Lower lobe of right lung (tissue), 2 donors: ENCODE results near the gene SGPL1. TPM values are rescaled to one million over a fixed set of nuclear protein-coding genes. Genes with fewer than 3 reads are reported as not detected.
"Not testable (repeated sequence)": the region's sequence is repeated elsewhere in the genome, so short reads cannot be mapped to it uniquely, and the experiment has no call there.

ENCODE experiments used
- ATAC-seq, 2 donors: fragments of 200-7000 bp; cut with Tn5 transposase; one replicate each; pipeline ENCODE4 v1.9.1; 2020 to 2022; ENCODE audit warnings: mild to moderate bottlenecking in 2 of 2, moderate library complexity in 2 of 2
- DNase-seq: peaks from one replicate; pipeline ENCODE4 v3.0.0-alpha.2; 2020
- H3K27ac ChIP-seq: fragments of 200-600 bp; one replicate; pipeline ENCODE4 v1.8.0; 2022
- H3K27me3 ChIP-seq: fragments of 200-600 bp; one replicate; pipeline ENCODE4 v1.8.0; 2022; ENCODE audit warnings: low read depth
- H3K36me3 ChIP-seq: fragments of 200-600 bp; one replicate; pipeline ENCODE4 v1.8.0; 2022; ENCODE audit warnings: mild to moderate bottlenecking
- H3K4me1 ChIP-seq: fragments of 200-600 bp; one replicate; pipeline ENCODE4 v1.8.0; 2022
- H3K4me3 ChIP-seq: fragments of 200-600 bp; one replicate; pipeline ENCODE4 v1.8.0; 2022; ENCODE audit warnings: mild to moderate bottlenecking
- H3K9me3 ChIP-seq: fragments of 200-600 bp; one replicate; pipeline ENCODE4 v1.8.0; 2022
- intact Hi-C: fragments of 100-400 bp; cut with DNase I; formaldehyde crosslinking; loops from one replicate; pipeline ENCODE4 v1.11.0; 2022
- total RNA-seq: library from RNA; stranded (reverse); fragmentation: NEBNext Ultra II Directional; extraction: Animal tissue kit (Norgen Biotek cat#: 25700); gene quantifications from one replicate; pipeline ENCODE4 v1.2.1, GENCODE V29; 2021
- TF ChIP-seq, protein P1 (sequence below): fragments of 200-600 bp; IDR thresholded peaks from one replicate; pipeline ENCODE4 v1.8.0; 2022; ENCODE audit warnings: antibody characterized with exemption, mild to moderate bottlenecking
- donor health status: DM: no; HTN: yes; CAD: no; lungs with severe emphysema.

Gene SGPL1
- total RNA-seq, 1 donor from 2014 or later = 41.2 TPM

DNA sequence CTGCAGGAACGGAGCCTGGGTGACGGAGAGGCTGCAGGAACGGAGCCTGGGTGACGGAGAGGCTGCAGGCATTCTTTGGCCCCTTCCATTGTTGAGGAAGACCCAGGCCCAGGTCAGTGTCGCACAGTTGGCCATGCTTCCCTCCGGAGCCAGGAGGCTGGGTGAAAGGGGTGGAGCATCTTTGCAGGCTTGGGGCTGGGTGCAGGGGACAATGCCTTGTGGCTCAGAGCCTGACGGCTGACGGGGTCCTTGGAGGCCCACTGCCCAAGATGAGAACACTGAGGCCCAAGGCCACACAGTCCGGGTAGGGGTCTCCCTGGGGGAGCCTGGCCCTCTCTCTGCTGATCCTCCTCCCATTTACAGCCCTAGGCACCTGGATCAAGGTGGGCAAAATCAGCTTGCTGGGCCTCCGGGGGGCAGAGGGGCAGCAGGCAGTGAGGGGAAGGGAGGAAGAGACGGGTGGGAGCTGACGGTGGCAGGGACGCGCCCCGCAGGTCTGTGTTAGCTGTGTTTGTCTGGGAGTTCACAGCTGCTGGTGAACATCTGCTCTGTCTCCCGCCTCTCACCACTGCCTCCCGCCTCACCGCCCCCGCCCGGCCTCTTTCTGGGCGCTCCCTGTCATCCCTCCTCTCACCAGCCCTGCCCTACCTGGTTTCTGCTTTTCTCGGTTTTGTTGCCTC lies 103.2 kb downstream of the SGPL1 start:
- Histone ChIP-seq H3K9me3 (no peaks in the 10 kb centered on the region), H3K27me3 (no peaks in the 10 kb centered on the region), H3K27ac (no peak overlapping the region), H3K36me3 (no peaks in the 10 kb centered on the region), H3K4me1 (no peaks in the 10 kb centered on the region), H3K4me3 (no peak overlapping the region)
- DNase-seq (no peak), ATAC-seq (no peak)
- intact Hi-C loops = no loop called here
- TF ChIP-seq, protein P1, sequence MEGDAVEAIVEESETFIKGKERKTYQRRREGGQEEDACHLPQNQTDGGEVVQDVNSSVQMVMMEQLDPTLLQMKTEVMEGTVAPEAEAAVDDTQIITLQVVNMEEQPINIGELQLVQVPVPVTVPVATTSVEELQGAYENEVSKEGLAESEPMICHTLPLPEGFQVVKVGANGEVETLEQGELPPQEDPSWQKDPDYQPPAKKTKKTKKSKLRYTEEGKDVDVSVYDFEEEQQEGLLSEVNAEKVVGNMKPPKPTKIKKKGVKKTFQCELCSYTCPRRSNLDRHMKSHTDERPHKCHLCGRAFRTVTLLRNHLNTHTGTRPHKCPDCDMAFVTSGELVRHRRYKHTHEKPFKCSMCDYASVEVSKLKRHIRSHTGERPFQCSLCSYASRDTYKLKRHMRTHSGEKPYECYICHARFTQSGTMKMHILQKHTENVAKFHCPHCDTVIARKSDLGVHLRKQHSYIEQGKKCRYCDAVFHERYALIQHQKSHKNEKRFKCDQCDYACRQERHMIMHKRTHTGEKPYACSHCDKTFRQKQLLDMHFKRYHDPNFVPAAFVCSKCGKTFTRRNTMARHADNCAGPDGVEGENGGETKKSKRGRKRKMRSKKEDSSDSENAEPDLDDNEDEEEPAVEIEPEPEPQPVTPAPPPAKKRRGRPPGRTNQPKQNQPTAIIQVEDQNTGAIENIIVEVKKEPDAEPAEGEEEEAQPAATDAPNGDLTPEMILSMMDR = no peak

- H3K27me3 ChIP-seq, H3K27ac ChIP-seq, ATAC-seq, H3K9me3 ChIP-seq, H3K4me1 ChIP-seq, intact Hi-C loops, H3K4me3 ChIP-seq, H3K36me3 ChIP-seq, DNase-seq: not testable (repeated sequence)
Observed at GRCh38 chr10:70919906-70920305, 104.2 kb downstream of the SGPL1 start.

GRCh38 chr10:70920519-70920918 lies 104.8 kb downstream of the SGPL1 start:
- H3K27me3 ChIP-seq = no peaks in the 10 kb centered on the region
- no peaks in the 10 kb centered on the region for H3K4me1 ChIP-seq
- intact Hi-C loops = no loop called here
- no peak overlapping the region for H3K4me3 ChIP-seq
- TF ChIP-seq, protein P1 = no peak
- ATAC-seq (peak; percentile 90 to 91), DNase-seq (peak; percentile 93)
- no peaks in the 10 kb centered on the region for H3K36me3 ChIP-seq
- H3K27ac ChIP-seq = no peak overlapping the region
- no peaks in the 10 kb centered on the region for H3K9me3 ChIP-seq

GRCh38 chr10:70921285-70921684 lies 105.5 kb downstream of the SGPL1 start:
- Histone ChIP-seq H3K36me3 (no peaks in the 10 kb centered on the region), H3K27ac (no peak overlapping the region), H3K4me3 (no peak overlapping the region), H3K4me1 (no peaks in the 10 kb centered on the region), H3K9me3 (no peaks in the 10 kb centered on the region), H3K27me3 (no peaks in the 10 kb centered on the region)
- ATAC-seq (peak; percentile 55 to 84), DNase-seq (no peak)
- intact Hi-C loops = no loop called here
- TF ChIP-seq, protein P1 = no peak

- intact Hi-C loops = no loop called here
- no peak for ATAC-seq
- Histone ChIP-seq H3K27me3 (no peaks in the 10 kb centered on the region), H3K4me1 (no peaks in the 10 kb centered on the region), H3K4me3 (no peak overlapping the region), H3K9me3 (no peaks in the 10 kb centered on the region), H3K27ac (no peak overlapping the region), H3K36me3 (no peaks in the 10 kb centered on the region)
- TF ChIP-seq, protein P1 = no peak
- DNase-seq = no peak
Observed at GRCh38 chr10:70923696-70924095, 107.9 kb downstream of the SGPL1 start.

DNA sequence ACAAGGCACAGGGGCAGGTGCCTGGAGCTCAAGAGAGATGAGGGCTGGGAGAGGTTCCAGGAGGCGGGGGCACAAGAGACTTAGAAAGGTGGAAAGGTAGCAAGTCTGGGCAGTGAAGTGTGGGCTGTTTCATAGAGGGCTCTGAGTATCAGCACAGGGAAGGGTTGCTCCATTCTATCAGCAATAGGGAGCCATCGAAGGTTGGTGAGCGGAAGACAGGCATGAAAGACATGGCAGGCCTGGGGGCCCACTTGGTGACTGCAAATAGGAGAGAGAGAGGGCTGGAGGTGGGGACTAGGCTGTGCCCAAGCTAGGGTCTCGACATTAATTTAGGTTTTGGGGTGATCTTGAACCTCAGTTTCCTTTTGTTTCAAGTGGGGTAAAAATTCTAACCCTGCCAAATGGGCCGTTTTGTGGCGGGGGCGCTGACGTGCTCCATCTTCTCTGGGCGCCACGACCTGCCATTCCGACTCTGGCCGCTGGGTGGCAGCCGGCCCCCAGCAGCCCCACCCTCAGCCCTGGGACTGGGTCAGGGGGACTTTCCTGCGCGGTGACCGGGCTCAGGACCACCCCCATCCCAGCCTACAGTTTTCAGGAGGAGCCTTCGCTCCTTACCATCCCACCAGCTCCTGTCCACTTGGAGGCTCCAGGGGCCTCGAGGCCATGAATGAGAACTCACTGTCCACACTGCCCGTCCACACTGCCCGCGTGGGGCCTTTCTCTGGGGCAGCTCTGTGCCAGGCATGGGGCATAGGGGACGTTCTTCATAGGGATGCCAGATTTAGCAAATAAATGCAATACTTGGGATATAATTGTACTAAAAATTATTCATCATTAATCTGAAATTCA lies 109.9 kb downstream of the SGPL1 start:
- no peaks in the 10 kb centered on the region for H3K9me3 ChIP-seq
- no peaks in the 10 kb centered on the region for H3K27me3 ChIP-seq
- DNase-seq = peak; percentile 63
- ATAC-seq = peak; percentile 65 to 69
- TF ChIP-seq, protein P1 = peak; percentile 97
- H3K4me3 ChIP-seq = no peak overlapping the region
- H3K36me3 ChIP-seq = no peaks in the 10 kb centered on the region
- intact Hi-C loops = no loop called here
- H3K27ac ChIP-seq = no peak overlapping the region
- H3K4me1 ChIP-seq = no peaks in the 10 kb centered on the region
